Caco-2 (cell line): ENCODE measurements around the gene ZNF678. TPM values are rescaled to one million over a fixed set of nuclear protein-coding genes. Genes with fewer than 3 reads are reported as not detected.

Experiments
- BruUV-seq: library from RNA; stranded (reverse); fragments of 400-500 nt; replicated peaks from 2 replicates; lab custom pipeline; 2021; lab: Mats Ljungman, UMichigan
- CTCF ChIA-PET: fragments of 300-600 bp; sonication (Branson Sonifier 250); formaldehyde crosslinking; loops from one replicate; lab custom pipeline; 2022; ENCODE audit warnings: antibody characterized with exemption; lab: Charles Lee
- POLR2A ChIA-PET: fragments of 300-600 bp; sonication (Branson Sonifier 250); formaldehyde crosslinking; loops from one replicate; lab custom pipeline; 2022; ENCODE audit warnings: antibody characterized with exemption; lab: Charles Lee
- DNase-seq, 2 experiments: peaks; one replicate each; pipeline versions ENCODE4 v3.0.0 to v3.0.0-alpha.2; 2020 to 2022
- H3K27me3 ChIP-seq: replicated peaks from 2 replicates; pipeline ENCODE4 v1.6.0; 2011; ENCODE audit warnings: low read length; ENCODE audit not compliant: control insufficient read depth, insufficient read depth
- H3K36me3 ChIP-seq: 2 replicates; pipeline ENCODE4 v1.5.1; 2011; ENCODE audit warnings: low read length; ENCODE audit not compliant: control insufficient read depth, insufficient read depth
- H3K4me1 ChIP-seq: fragments of 250-450 bp; sonication (Bioruptor Pico); 2 replicates; pipeline ENCODE4 v1.5.1; 2020; ENCODE audit warnings: mild to moderate bottlenecking
- H3K4me3 ChIP-seq: 2 replicates; pipeline ENCODE4 v1.5.1; 2011; ENCODE audit warnings: low read depth, mild to moderate bottlenecking, control low read depth, low read length
- H3K9me3 ChIP-seq: fragments of 250-450 bp; sonication (Bioruptor Pico); 2 replicates; pipeline ENCODE4 v1.5.1; 2020; ENCODE audit warnings: mild to moderate bottlenecking, moderate library complexity
- H3K27ac Mint-ChIP-seq: one replicate; pipeline ENCODE4 v1.8.0; 2022; ENCODE audit warnings: mixed read lengths; ENCODE audit not compliant: unreplicated experiment
- H3K27me3 Mint-ChIP-seq: one replicate; pipeline ENCODE4 v1.8.0; 2022; ENCODE audit warnings: mixed read lengths; ENCODE audit not compliant: insufficient read depth, unreplicated experiment
- H3K36me3 Mint-ChIP-seq: one replicate; pipeline ENCODE4 v1.8.0; 2022; ENCODE audit warnings: mild to moderate bottlenecking, mixed read lengths; ENCODE audit not compliant: insufficient read depth, unreplicated experiment
- H3K4me1 Mint-ChIP-seq: one replicate; pipeline ENCODE4 v1.8.0; 2022; ENCODE audit warnings: low read depth, mixed read lengths; ENCODE audit not compliant: unreplicated experiment
- H3K4me3 Mint-ChIP-seq: one replicate; pipeline ENCODE4 v1.8.0; 2022; ENCODE audit warnings: mild to moderate bottlenecking, moderate library complexity, mixed read lengths; ENCODE audit not compliant: unreplicated experiment
- H3K9me3 Mint-ChIP-seq: one replicate; pipeline ENCODE4 v1.8.0; 2022; ENCODE audit warnings: mixed read lengths; ENCODE audit not compliant: unreplicated experiment
- intact Hi-C: fragments of 100-400 bp; cut with micrococcal nuclease; formaldehyde crosslinking; loops from one replicate; pipeline ENCODE4 v1.10.0; 2022; ENCODE audit not compliant: unreplicated experiment
- total RNA-seq: library from RNA; stranded (reverse); gene quantifications from 2 replicates; pipeline ENCODE4 v1.2.3, GENCODE V29; 2022
- TF ChIP-seq, protein P1 (sequence below), 2 experiments: fragments of 200-600 bp in 1 of 2; IDR thresholded peaks; 1 replicate in 1 of 2; 2 replicates in 1 of 2; pipeline versions ENCODE4 v1.5.1 to v1.8.0; 2011 to 2022; ENCODE audit warnings: antibody characterized with exemption in 1 of 2, control low read depth in 1 of 2, inconsistent platforms in 1 of 2, low read depth in 1 of 2, low read length in 1 of 2, mild to moderate bottlenecking in 1 of 2, moderate library complexity in 1 of 2; ENCODE audit not compliant: insufficient read depth in 1 of 2, severe bottlenecking in 1 of 2, unreplicated experiment in 1 of 2

The ZNF678 gene
- total RNA-seq, 1 experiment from 2014 or later, result 10.7 TPM

GRCh38 chr1:227526524-227526923 is 36.8 kb upstream of the ZNF678 start:
- no TSS peak for BruUV-seq
- peaks cover 18% of the 10 kb centered on the region for H3K9me3 Mint-ChIP-seq
- H3K4me3 Mint-ChIP-seq, result no peak overlapping the region
- no peaks in the 10 kb centered on the region for H3K27me3 Mint-ChIP-seq
- no peaks in the 10 kb centered on the region for H3K36me3 Mint-ChIP-seq
- intact Hi-C loops, result no loop called here
- H3K27ac Mint-ChIP-seq, result no peak overlapping the region
- DNase-seq, result no peak
- TF ChIP-seq, protein P1, sequence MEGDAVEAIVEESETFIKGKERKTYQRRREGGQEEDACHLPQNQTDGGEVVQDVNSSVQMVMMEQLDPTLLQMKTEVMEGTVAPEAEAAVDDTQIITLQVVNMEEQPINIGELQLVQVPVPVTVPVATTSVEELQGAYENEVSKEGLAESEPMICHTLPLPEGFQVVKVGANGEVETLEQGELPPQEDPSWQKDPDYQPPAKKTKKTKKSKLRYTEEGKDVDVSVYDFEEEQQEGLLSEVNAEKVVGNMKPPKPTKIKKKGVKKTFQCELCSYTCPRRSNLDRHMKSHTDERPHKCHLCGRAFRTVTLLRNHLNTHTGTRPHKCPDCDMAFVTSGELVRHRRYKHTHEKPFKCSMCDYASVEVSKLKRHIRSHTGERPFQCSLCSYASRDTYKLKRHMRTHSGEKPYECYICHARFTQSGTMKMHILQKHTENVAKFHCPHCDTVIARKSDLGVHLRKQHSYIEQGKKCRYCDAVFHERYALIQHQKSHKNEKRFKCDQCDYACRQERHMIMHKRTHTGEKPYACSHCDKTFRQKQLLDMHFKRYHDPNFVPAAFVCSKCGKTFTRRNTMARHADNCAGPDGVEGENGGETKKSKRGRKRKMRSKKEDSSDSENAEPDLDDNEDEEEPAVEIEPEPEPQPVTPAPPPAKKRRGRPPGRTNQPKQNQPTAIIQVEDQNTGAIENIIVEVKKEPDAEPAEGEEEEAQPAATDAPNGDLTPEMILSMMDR (IDR thresholded peaks at IDR 0.05; ENCODE audit: insufficient read depth in 1 of 2, low read depth in 1 of 2, low read length in 1 of 2, severe bottlenecking in 1 of 2, unreplicated experiment in 1 of 2), result no peak
- ChIA-PET POLR2A (no interaction called here), CTCF (no interaction called here)
- H3K4me3 ChIP-seq, result no peak overlapping the region
- no peaks in the 10 kb centered on the region; the same call in 1 of the 2 replicates for H3K9me3 ChIP-seq
- H3K4me1 Mint-ChIP-seq, result no peaks in the 10 kb centered on the region
- no peaks in the 10 kb centered on the region for H3K4me1 ChIP-seq
- H3K27me3 ChIP-seq, result no peaks in the 10 kb centered on the region
- H3K36me3 ChIP-seq, result no peaks in the 10 kb centered on the region

DNA sequence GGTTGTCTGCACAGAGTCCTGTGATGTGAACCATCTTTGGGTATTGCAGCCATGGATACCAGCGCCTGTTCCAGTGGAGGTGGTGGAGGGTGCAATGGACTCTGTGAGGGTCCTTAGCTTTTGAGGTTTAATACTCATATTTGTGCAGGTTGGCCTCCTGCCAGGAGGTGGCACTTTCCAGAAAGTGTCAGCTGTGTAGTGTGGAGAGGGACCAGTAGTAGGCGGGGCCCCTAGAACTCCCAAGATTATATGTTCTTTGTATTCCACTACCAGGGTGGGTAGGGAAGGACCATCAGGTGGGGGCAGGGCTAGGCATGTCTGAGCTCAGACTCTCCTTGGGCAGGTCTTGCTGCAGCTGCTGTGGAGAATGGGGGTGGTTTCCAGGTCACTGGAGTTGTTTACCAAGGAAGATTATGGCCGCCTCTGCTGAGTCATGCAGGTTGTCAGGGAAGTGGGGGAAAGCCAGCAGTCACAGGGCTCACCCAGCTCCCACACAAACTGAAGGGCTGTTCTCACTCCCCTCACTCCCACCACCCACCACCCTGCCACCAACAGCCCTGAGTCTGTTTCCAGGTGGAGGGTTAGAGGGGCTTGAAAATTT is 31.2 kb upstream of the ZNF678 start:
- no peaks in the 10 kb centered on the region for H3K36me3 Mint-ChIP-seq
- H3K27me3 Mint-ChIP-seq, result no peaks in the 10 kb centered on the region
- H3K4me1 Mint-ChIP-seq, result no peaks in the 10 kb centered on the region
- TF ChIP-seq, protein P1 (IDR thresholded peaks at IDR 0.05; ENCODE audit: insufficient read depth in 1 of 2, low read depth in 1 of 2, low read length in 1 of 2, severe bottlenecking in 1 of 2, unreplicated experiment in 1 of 2), result no peak
- Histone ChIP-seq H3K4me1 (no peaks in the 10 kb centered on the region), H3K27me3 (no peaks in the 10 kb centered on the region), H3K4me3 (no peak overlapping the region), H3K36me3 (no peaks in the 10 kb centered on the region), H3K9me3 (peaks cover 8% of the 10 kb centered on the region; the same call in 1 of the 2 replicates)
- no TSS peak for BruUV-seq
- H3K27ac Mint-ChIP-seq, result no peak overlapping the region
- ChIA-PET POLR2A (no interaction called here), CTCF (no interaction called here)
- H3K4me3 Mint-ChIP-seq, result no peak overlapping the region
- no peak for DNase-seq
- H3K9me3 Mint-ChIP-seq, result peaks cover 22% of the 10 kb centered on the region
- intact Hi-C loops, result no loop called here

GRCh38 chr1:227540170-227541098 is 22.9 kb upstream of the ZNF678 start:
- Mint-ChIP-seq H3K4me3 (no peak overlapping the region), H3K36me3 (no peaks in the 10 kb centered on the region), H3K4me1 (no peaks in the 10 kb centered on the region), H3K27ac (no peak overlapping the region), H3K27me3 (no peaks in the 10 kb centered on the region), H3K9me3 (no peaks in the 10 kb centered on the region)
- TF ChIP-seq, protein P1 (IDR thresholded peaks at IDR 0.05; ENCODE audit: insufficient read depth in 1 of 2, low read depth in 1 of 2, low read length in 1 of 2, severe bottlenecking in 1 of 2, unreplicated experiment in 1 of 2), result no peak
- intact Hi-C loops, result no loop called here
- H3K27me3 ChIP-seq, result no peaks in the 10 kb centered on the region
- no TSS peak for BruUV-seq
- no peak for DNase-seq
- no peaks in the 10 kb centered on the region for H3K36me3 ChIP-seq
- ChIA-PET CTCF (no interaction called here), POLR2A (no interaction called here)
- no peaks in the 10 kb centered on the region for H3K9me3 ChIP-seq
- H3K4me1 ChIP-seq, result no peaks in the 10 kb centered on the region
- no peak overlapping the region for H3K4me3 ChIP-seq
